ENCODE results near the gene PILRB.
"Not testable (repeated sequence)": the region's sequence is repeated elsewhere in the genome, so short reads cannot be mapped to it uniquely, and the experiment has no call there.

PILRB gene

DNA sequence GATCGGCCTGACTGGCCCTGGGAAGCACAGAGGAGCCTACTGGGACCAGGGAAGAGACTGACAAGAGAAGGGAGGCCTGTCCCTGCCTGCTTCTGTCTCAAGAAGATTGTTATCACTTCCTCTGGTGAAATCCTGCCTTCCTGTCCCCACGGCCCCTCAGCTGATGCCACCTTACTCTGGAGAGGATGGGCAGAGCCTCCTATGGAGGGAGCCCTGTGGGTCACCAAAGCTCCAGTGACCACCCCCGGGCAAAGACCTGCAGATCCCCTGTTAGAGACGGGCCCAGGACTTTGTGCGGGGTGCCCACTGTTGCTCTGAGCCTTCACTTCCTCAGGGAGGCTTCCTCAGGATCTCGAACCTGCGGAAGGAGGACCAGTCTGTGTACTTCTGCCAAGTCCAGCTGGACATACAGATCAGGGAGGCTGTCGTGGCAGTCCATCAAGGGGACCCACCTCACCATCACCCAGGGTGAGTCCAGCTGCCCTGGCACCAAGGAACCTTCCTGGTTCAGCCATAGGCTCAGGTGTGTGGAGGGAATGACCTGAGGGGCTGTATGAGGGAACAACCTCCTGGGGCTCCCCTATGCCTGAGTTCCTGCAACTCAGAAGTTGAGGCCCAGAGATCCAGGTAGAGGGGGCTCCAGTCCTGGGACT is 1.4 kb upstream of the PILRB start:
- DNase-seq, result no peak

- DNase-seq, result no peak
These were observed 771 bp upstream of the PILRB start for GRCh38 chr7:100357131-100357561.

- no peak for DNase-seq
These were observed 918 bp downstream of the PILRB start for GRCh38 chr7:100358857-100359212.

- DNase-seq, result no peak
These were observed 2.4 kb downstream of the PILRB start for GRCh38 chr7:100360135-100360854.

- no peak for DNase-seq
These were observed 5.2 kb downstream of the PILRB start for GRCh38 chr7:100363098-100363497.

GRCh38 chr7:100363797-100364196 is 5.9 kb downstream of the PILRB start:
- not testable (repeated sequence) for DNase-seq

DNA sequence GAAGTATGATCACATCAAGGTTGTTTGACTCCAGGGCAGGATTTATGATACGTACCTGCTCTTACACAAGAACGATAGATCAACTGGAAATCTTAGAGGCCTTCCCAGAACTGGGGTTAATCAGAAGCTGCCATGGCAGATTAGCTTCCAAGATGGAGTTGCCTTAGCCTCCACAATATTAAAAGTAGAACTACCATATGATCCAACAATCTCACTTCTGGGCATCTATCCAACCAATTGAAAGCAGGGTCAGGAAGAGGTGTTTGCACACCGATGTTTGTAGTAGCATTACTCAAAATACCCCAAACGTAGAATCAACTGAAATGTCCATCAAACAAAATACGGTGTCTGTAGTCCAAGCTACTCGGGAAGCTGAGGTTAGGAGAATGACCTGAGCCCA is 6.6 kb downstream of the PILRB start:
- no peak for DNase-seq

GRCh38 chr7:100365998-100366367 is 8.1 kb downstream of the PILRB start:
- DNase-seq, result not testable (repeated sequence)

DNA sequence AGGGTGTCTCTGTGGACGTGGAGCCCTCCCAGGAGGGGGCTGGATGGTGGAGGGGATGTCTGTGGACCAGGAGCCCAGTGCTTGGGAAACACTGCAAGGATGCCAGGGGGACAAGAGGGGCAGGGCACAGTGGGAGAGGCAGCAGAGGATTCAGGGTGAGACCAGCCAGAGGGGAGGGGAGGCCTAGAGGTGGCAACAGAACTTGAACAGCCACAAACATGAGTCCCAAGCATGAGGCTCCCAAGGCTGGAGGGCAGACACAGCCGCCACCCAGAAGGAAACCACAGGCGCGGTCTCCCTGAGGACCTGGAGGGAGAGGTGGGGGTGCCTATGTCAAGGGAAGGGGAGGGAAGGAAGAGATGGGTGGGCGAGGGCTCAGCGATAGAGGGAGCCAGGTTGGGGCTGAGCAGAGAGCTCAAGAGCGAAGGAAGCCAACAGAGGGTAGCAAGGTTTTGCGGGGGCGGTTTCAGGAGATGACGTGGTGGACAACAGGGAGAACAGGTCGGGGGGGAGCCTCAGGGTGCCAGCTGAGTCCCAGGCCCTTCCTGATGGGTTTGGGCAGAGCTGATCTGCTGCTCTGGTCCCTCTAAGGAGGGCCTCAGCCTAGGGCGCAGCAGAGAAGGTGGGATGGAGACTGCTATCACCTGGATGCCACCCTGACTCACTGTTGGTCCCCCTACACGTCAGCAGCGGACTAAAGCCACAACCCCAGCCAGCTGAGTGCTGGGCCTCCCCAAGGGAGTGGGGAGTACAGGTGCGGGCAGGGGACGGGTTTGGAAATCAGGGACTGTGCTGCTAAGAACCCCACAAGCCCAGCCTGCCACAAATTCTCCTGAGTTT is 8.7 kb downstream of the PILRB start:
- no peak for DNase-seq

- no peak for DNase-seq
These were observed 9.3 kb downstream of the PILRB start for GRCh38 chr7:100367251-100367620.

DNA sequence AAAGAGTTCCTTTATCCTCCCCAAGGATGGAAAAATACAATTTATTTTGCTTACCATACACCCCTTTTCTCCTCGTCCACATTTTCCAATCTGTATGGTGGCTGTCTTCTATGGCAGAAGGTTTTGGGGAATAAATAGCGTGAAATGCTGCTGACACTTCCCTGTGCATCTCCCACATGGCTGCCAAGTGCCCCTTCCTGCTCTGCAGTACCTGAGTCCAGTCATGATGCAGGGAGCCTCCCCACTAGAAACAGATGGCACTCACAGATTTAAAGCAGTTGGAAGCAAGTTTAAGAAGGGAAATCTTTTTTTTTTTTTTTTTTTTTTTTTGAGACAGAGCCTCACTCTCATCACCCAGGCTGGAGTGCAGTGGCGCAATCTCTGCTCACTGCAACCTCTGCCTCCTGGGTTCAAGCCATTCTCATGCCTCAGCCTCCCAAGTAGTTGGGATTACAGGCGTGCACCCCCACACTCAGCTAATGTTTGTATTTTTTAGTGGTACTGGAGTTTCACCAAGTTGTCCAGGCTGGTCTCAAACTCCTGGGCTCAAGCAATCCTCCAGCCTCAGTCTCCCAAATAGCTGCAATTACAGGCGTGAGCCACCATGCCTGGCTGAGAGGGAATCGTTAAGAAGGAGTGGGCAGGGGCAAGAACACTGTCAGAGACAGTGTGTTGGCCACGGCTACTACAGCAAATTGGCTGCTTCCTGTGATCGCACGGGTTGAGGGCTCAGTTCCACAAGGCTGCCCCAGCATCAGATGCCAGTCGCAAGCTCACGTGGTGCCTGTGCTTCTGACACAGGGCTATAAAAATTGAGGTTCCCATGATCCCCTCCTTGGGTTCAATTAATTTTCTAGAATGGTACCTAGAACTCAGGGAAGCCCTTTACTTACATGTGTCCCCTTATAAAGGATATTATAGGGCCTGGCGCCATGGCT is 10.0 kb downstream of the PILRB start:
- no peak for DNase-seq

DNA sequence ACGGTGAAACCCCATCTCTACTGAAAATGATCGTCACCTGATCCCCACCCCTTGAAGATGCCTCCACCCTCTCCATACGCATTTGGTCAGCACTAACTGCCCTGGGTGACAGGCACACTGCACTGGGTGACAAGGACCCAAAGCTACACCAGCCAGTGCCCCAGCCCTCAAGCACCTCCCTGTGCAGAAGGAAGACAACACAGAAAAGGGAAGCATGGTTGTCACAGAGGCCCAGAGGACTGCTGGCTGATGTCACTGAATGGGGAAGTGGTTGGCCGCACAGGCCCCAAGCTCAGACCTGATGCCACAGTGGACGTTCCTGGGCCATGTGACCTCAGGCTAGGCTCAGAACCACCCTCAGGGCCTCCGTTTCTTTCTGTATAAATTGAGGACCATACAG is 11.2 kb downstream of the PILRB start:
- no peak for DNase-seq

DNA sequence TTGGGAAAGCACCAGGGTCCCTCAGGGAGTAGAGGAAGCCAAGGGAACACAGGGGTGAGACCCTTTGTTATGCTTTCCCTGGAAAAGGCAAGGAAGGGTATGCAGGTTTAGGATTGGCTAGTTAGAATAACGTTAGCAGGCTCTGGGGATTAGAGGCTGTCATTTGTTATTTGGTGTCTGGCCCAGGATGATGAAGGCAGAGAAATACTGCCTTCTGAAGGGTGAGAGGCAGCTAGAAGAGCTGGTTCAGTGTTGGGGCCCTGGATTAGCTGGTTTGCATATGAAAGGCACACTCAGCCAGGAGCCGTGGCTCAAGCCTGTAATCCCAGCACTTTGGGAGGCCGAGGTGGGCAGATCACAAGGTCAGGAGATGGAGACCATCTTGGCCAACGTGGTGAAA is 12.4 kb downstream of the PILRB start:
- no peak for DNase-seq

- DNase-seq, result no peak
These were observed 12.8 kb downstream of the PILRB start for GRCh38 chr7:100370746-100371145.

GRCh38 chr7:100371561-100372171 is 13.7 kb downstream of the PILRB start:
- DNase-seq, result no peak

- DNase-seq, result peak; percentile 38
These were observed 14.3 kb downstream of the PILRB start for GRCh38 chr7:100372256-100372655.

- no peak for DNase-seq
These were observed 14.8 kb downstream of the PILRB start for GRCh38 chr7:100372694-100373093.

- DNase-seq, result no peak
These were observed 15.4 kb downstream of the PILRB start, which contains the start of gene PILRA for GRCh38 chr7:100373261-100373831. PILRA (plus strand) TSS chr7:100373487; CDS start chr7:100373657, 170 bp downstream.

GRCh38 chr7:100373870-100374598 is 16.1 kb downstream of the PILRB start:
- DNase-seq, result not testable (repeated sequence)

DNA sequence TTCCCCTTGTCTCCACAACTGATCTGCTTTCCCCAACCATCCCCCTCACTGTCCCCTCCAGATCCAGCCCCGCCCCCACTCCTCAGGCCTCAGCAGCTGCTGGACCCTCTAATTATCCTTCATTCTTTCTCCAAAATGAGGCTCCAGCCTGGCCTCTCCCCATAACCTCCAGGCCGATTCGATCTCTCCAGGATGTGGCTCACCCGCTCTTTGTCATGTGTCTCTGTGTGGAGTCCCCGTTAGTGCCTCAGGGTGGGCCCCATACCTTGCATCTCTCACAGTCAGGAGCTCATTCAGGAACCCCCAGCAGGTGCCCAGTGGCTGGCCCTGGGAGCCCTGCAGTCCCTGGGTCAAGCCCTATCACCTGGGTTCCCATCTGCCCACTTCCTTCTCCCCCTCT is 16.7 kb downstream of the PILRB start:
- DNase-seq, result no peak

DNA sequence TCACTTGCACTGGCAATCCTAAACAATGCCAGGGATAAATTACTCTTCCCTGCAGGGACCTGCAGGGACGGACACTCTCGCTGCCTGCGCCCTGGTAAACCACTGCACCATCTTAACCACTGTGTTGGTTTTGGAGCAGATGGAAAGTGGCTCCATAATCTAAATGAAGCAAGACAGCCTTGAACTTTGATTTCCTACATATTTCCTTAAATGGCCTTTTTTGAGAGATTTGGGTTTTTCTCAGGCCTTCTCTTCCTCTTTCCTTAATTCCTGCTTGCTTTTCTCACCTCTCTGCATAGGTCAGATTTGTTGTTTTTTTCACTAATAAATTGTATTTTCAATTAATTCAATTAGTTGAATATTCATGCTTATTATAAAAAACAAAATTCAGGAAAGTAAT is 18.1 kb downstream of the PILRB start:
- no peak for DNase-seq

All from activated CD4-positive, alpha-beta T cell treated with anti-CD3 and anti-CD28 coated beads, Interleukin-2, amount 50 U/mL, for 16 hours (primary cell).